Measurements from ENCODE around the gene TMPRSS11F.

The TMPRSS11F gene

GRCh38 chr4:68076194-68076593 lies 53.5 kb downstream of the TMPRSS11F start:
- no peak for DNase-seq

- no peak for DNase-seq
Observed at GRCh38 chr4:68074397-68074796, 55.3 kb downstream of the TMPRSS11F start.

GRCh38 chr4:68070302-68070701 lies 59.4 kb downstream of the TMPRSS11F start:
- DNase-seq, result no peak

GRCh38 chr4:68062501-68062900 lies 67.2 kb downstream of the TMPRSS11F start:
- DNase-seq, result no peak

GRCh38 chr4:68038272-68038671 lies 91.4 kb downstream of the TMPRSS11F start:
- DNase-seq, result no peak

GRCh38 chr4:68021185-68021584 lies 108.5 kb downstream of the TMPRSS11F start:
- no peak for DNase-seq

GRCh38 chr4:68011684-68012083 lies 118.0 kb downstream of the TMPRSS11F start:
- DNase-seq, result no peak

Data from CD4-positive, alpha-beta T cell treated with Interleukin-17A for 4 hours (primary cell).